RPMI8226 (cell line): ENCODE data around the gene DGKB.
A peak's percentile ranks its signal among the peaks of the same experiment; 100 is the strongest.
"Not testable (repeated sequence)": the region's sequence is repeated elsewhere in the genome, so short reads cannot be mapped to it uniquely, and the experiment has no call there.

Source experiments
- DNase-seq: peaks from one replicate; pipeline ENCODE4 v3.0.0-alpha.2; 2015

Gene DGKB

GRCh38 chr7:14570750-14571607, 331.6 kb downstream of the DGKB start:
- DNase-seq = no peak

GRCh38 chr7:14552060-14552459, 350.5 kb downstream of the DGKB start:
- DNase-seq = no peak

GRCh38 chr7:14551310-14551709, 351.2 kb downstream of the DGKB start:
- DNase-seq = no peak

DNA sequence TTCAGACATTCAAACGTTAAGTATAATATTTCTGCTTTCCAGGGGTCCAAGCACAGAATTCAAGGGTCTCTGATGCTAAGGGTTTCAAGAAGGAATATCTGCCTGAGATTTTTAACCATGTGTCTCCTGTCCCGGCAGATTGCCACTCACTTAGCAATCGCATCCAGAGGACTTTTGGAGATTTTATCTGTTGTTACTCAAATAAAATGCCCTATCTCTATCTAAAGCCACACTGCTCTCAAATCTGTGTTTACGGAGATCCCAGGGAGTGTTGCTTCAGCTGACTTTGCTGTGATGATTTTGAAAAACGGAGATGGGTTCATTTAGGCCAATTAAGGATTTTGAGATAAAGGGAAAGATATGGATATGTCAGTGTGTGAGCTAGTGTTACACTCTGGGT, 359.9 kb downstream of the DGKB start:
- DNase-seq = no peak

DNA sequence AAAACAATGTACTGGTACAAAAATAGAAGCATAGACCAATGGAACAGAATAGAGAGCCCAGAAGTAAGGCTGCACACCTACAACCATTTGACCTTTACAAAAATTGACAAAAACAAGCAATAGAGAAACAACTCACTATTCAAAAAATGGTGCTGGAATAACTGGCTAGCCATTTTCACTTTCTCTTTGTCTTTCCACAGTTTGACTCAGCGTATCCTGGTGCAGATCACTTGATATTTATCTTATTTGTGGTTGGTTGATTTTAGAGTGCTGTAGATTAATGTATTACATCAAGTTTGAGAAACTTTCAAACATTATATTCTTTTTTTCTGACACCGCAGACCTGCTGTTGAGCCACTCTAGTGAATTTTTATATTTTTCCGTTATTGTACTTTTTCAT, 381.4 kb downstream of the DGKB start:
- no peak for DNase-seq

DNA sequence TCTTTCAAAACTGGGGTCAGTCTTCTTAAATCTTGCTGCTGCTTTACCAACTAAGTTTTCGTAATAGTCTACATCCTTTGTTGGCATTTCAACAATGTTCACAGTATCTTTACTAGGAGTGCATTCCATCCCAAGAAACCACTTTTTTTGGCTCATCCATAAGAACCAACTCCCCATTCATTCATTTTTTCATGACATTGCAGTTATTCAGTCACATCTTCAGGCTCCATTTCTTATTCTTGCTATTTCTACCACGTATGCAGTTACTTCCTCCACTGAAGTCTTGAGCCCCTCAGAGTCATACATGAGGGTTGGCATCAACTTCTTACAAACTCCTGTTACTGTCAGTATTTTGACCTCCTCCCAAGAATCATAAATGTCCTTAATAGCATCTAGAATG, 392.3 kb downstream of the DGKB start:
- DNase-seq = no peak

GRCh38 chr7:14507617-14508016, 394.9 kb downstream of the DGKB start:
- DNase-seq = peak; percentile 87

DNA sequence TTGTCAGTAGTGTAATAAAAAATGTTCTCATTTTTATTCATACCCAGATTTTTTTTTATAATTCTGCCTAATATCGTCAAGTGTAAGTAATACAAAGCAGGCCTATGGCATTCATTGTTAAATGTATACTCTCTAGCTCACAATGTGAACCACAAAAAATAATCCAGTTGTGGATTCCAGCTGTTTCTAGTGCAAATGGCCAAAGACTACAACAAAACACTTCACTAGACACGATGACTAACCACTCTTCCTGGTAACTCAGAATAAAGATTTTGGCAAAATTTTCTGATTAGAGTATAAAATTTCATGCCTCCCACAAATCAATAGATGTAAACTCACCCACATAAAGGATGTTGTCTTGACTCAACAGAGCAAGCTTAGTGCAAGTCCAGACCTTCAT, 396.6 kb downstream of the DGKB start:
- DNase-seq = no peak

DNA sequence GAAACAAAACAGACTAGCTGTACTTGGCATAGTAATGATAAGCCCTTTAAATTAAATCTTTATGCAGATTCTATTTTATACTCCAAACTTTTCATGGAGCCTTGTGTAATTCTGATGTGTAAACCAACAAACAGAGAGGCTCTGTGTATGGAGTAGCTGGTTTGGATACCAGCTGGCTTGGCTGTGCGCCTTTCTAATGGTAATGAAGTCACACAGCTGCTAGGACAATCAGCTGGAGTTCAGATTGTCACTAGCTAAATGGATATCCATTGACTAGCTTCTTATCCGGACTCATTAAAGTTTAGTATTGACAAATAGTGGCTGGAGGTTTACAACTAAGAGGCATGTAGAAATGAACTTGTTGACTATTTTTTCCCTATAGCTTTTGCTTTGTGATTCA, 398.4 kb downstream of the DGKB start:
- no peak for DNase-seq

DNA sequence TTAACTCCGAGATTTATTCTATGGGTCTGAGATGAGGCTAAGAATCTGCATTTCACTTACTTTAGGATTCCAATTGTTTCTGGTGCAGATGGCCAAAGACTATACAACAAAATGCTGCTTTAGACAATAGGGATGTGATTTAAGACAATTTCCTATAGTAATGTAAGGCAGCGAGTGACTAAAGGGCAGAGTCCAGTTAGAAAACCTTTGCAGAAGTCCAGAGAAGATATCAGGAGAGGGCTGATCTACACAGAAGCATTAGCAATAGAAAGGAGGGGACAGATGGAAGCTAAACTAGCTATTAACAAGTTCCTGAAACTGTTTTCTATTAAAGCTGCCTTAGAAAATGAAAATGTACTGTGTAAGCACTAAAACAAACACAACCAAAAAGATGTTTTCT, 398.9 kb downstream of the DGKB start:
- DNase-seq = no peak

DNA sequence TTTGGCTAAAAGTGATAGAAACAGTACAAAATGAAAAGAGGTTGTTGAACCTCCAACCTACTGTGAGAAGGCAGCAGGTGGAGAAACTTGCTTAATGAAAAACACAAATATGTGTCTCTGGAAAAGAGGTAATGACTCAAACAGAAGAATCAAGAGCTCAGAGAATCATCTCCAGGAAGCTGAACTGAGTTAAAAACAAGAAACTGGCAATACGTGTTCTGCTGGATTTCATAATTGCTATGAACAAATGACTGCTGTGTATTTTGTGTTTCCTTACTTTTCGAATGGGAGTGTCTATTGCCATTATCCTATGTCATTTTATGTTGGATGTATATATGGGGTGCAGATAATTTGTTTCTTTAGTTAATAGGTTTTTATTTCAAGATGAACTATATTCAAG, 401.1 kb downstream of the DGKB start:
- DNase-seq = no peak

DNA sequence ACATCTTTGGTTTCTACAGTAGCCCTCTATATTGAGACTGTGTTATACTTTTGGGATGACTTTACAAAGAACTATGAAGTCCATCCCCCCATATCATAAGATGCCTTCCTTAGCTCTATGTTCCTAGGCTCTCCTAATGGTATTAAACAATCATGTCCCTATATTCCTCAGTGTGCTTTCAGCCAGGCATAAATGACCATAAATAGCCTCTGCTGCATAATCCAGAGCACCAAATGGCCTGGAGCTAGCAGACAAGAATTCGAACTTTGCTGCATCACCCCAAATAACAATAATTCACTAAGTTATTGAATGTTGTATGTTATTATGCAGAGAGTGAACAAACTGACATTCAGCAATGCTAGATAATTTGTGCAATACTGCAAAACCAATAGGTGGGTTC, 405.2 kb downstream of the DGKB start:
- DNase-seq = no peak

- DNase-seq = no peak
Observed at GRCh38 chr7:14495633-14496032, 406.9 kb downstream of the DGKB start.

- DNase-seq = no peak
Observed at GRCh38 chr7:14487701-14488395, 414.7 kb downstream of the DGKB start.

- no peak for DNase-seq
Observed at GRCh38 chr7:14483663-14484062, 418.9 kb downstream of the DGKB start.

- DNase-seq = no peak
Observed at GRCh38 chr7:14480281-14480680, 422.3 kb downstream of the DGKB start.

DNA sequence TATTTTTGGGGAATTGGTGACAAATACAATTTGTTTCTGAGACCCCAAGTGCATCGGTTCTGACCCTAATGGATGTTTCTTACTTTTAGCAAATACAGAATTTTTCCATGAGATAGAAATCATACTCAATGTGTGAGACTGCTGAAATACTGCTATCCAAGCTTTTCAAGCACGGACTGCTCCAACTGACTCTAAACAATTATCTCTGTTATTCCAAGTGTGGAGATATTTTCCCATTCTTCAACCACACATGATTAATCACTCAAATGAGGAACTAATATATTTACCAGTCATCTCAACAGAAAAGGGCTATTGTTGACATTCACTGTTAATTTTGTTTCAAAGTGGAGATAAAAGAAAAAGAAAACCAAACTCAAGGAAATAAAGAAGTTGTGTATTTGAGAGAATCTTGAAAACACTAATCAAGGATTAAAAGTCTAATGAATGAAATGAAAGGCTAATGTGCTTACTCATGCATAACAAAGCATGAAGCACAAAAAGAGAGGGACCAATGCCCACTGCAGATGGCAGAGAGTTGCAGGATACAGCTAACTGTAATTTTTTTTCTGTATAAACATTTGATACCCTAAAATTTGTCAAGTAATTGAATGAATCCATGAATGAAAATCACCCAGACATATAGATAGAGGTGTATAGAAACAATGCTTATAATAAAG, 423.6 kb downstream of the DGKB start:
- DNase-seq = no peak

GRCh38 chr7:14461716-14462115, 440.8 kb downstream of the DGKB start:
- DNase-seq = not testable (repeated sequence)

DNA sequence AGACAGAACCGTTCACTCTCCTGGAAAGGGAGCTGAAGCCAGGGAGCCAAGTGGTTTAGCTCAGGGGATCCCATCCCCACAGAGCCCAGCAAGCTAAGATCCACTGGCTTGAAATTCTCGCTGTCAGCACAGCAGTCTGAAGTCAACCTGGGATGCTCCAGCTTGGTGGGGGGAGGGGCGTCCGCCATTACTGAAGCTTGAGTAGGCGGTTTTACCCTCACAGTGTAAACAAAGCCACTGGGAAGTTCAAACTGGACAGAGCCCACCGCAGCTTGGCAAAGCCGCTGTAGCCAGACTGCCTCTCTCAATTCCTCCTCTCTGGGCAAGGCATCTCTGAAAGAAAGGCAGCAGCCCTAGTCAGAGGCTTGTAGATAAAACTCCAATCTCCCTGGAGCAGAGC, 443.7 kb downstream of the DGKB start:
- DNase-seq = not testable (repeated sequence)

DNA sequence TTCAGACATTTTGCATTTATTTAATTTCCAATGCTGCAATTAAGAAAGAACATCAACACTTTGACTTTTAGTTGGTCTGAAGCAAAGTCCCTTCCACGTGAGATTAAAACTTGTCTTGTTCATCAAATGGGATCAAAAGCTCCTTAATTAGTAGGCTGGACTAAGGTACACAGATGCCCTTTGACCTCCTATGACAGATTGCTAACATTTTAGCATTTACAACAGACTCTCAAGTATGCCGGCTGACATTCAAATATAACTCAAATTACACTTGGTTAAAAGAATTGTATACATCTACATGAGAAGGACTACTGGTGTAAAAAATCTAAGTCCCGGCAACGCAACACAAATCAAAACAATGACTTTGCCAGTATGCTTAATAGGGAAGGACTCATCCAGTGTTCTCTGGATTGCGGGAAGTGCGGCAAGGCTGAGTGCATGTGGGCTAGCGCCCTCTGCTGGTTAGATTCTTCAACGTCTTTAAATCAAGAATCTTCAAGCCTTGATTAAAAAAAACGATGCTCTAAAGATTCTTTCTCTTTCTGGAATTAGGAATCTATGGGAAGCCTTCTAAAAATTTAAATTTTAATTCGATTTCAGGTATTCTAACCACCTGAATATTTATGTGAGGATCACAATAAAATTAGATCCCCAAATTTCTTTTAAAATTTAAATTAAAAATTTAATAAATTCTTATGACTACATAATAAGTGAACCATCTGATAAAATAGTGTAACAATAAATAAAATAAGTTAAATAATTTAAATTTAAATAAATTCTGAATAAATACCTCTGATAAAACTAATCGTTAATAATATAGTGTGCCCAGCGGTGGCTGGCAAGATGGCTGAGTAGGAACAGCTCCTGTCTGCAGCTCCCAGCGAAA, 444.7 kb downstream of the DGKB start:
- DNase-seq = peak; percentile 82

GRCh38 chr7:14449291-14449690, 453.3 kb downstream of the DGKB start:
- DNase-seq = no peak

DNA sequence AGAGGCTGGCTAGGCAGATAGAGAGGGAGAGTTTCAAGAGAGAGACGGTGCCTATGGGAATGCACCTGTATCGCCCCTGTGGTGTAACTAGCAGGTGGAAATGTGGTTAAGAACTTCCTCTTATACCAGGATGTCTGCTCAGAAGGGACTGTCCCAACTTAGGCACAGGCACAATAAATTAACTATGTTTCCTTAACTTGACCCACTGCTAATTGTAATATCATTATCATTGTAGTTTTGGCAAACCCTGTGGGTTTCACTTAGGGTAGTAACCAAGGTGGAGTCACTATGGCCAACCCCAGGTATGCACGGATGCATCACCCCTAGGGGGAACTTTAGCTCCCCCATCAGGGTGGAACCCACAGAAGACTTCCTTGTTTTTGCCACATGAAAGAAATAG, 455.7 kb downstream of the DGKB start:
- peak; percentile 26 for DNase-seq

DNA sequence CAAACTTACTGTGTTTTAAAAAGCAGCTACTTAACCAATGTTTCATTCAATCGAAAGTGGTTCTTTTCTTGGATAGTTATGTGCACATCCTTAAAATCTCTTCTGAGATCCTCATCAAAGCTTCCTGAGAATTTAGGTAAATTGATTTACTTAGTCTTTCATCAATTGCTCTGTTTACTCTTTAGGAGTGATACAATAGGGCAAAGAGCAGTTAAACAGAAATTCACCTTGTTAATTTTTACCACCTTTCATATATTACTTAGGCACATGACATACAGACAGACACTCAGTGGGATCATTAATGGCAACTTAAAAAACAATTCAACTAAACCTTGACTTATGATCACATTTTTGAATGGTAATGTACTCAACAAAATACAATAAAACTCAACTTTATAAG, 456.3 kb downstream of the DGKB start:
- DNase-seq = no peak
